Measurements from ENCODE around the gene IZUMO1R.

DNA sequence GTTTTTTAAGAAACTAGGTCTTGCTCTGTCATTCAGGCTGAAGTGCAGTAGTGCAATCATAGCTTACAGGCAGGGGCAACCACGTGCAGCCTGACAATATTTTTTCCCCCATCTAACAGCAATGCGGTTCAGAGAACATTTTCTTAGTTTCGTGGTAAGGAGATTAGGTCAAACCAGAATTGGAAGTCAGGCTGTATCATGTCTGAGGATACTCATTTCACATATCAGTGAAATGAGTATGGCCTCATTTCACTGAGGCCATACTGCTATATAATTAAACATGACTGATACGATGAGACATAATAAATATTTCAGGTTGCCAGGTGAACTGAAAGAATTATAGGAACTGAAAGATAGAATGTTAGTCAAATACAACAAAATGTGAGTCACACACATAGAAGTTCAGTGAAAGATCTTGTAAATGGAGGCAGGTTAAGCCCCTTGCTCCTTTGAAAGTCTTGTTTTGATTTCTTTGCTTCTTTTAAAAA lies 32.5 kb upstream of the IZUMO1R start:
- no peak for TF ChIP-seq POLR2A (IDR thresholded peaks at IDR 0.05)
- TF ChIP-seq POLR2AphosphoS5 (IDR thresholded peaks at IDR 0.05): no peak
- TF ChIP-seq, protein P1, sequence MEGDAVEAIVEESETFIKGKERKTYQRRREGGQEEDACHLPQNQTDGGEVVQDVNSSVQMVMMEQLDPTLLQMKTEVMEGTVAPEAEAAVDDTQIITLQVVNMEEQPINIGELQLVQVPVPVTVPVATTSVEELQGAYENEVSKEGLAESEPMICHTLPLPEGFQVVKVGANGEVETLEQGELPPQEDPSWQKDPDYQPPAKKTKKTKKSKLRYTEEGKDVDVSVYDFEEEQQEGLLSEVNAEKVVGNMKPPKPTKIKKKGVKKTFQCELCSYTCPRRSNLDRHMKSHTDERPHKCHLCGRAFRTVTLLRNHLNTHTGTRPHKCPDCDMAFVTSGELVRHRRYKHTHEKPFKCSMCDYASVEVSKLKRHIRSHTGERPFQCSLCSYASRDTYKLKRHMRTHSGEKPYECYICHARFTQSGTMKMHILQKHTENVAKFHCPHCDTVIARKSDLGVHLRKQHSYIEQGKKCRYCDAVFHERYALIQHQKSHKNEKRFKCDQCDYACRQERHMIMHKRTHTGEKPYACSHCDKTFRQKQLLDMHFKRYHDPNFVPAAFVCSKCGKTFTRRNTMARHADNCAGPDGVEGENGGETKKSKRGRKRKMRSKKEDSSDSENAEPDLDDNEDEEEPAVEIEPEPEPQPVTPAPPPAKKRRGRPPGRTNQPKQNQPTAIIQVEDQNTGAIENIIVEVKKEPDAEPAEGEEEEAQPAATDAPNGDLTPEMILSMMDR (IDR thresholded peaks at IDR 0.05): no peak
- no peak for TF ChIP-seq EP300 (IDR thresholded peaks at IDR 0.05)
